Type B pancreatic cell (in vitro differentiated cells): ENCODE data around the gene FNDC11. TPM values are rescaled to one million over a fixed set of nuclear protein-coding genes. Genes with fewer than 3 reads are reported as not detected.
"Not testable (repeated sequence)": the region's sequence is repeated elsewhere in the genome, so short reads cannot be mapped to it uniquely, and the experiment has no call there.

Experiments used
- DNase-seq: peaks from one replicate; pipeline ENCODE4 v3.0.0; 2021; ENCODE audit warnings: mixed read lengths; ENCODE audit not compliant: unreplicated experiment; ENCODE audit errors: extremely low spot score
- H3K27ac Mint-ChIP-seq: 2 replicates; pipeline ENCODE4 v1.8.0; 2021; ENCODE audit warnings: mild to moderate bottlenecking, mixed read lengths
- H3K27me3 Mint-ChIP-seq: 2 replicates; pipeline ENCODE4 v1.8.0; 2021; ENCODE audit warnings: mixed read lengths
- H3K36me3 Mint-ChIP-seq: 2 replicates; pipeline ENCODE4 v1.8.0; 2021; ENCODE audit warnings: mixed read lengths
- H3K4me1 Mint-ChIP-seq: one replicate; pipeline ENCODE4 v1.8.0; 2021; ENCODE audit warnings: mixed read lengths; ENCODE audit not compliant: unreplicated experiment
- H3K4me3 Mint-ChIP-seq: 2 replicates; pipeline ENCODE4 v1.8.0; 2021; ENCODE audit warnings: mild to moderate bottlenecking, mixed read lengths
- H3K9me3 Mint-ChIP-seq: 2 replicates; pipeline ENCODE4 v1.8.0; 2021; ENCODE audit warnings: mixed read lengths
- total RNA-seq: library from RNA; stranded (reverse); gene quantifications from 2 replicates; pipeline ENCODE4 v1.2.1, GENCODE V29; 2021; ENCODE audit warnings: low replicate concordance
- TF ChIP-seq, protein P1 (sequence below): fragments of 200-600 bp; sonication (generic); conservative IDR thresholded peaks from 2 replicates; pipeline ENCODE4 v1.5.0; 2021; ENCODE audit warnings: antibody characterized with exemption, mild to moderate bottlenecking

The FNDC11 gene
- total RNA-seq, 1 donor from 2014 or later = 1.4 TPM

DNA sequence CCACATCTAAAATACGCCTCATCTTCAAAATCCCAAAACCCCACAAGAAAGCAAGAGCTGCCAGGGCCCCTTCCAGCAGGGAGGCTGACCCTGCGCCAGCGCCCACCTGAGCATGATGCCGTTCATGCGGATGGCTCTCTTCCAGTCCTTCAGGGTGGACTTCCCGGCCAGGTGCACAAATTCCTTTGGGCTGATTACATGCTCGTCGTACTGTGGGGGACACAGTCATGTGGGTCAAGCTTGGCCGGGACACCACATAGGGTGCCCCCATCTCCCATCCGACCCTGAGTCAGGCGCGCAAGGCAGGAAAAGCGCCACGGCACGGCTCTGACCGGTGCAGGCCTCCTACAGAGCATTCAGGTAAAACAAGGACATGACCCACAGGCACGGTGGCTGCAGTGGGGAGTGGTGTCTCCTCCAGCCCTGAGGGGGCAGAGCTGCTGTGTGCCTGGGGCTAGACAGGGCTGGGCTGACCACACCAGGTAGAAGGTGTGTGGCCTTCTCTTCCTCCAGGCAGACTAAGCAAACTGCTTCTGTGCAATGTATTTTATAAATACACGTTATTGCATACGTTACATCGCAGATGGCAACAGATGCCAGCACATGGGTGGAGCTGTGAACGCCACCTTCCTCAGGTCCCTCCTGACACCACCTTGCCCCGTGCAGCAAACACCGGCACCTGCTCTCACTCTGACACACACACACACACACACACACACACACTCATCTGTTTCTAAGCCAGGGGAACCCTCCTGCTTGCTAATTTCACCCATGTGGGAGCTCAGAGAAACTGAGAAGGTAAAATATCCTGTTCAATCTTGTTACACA is 43.9 kb downstream of the FNDC11 start:
- Mint-ChIP-seq H3K27ac (no peak overlapping the region), H3K4me1 (no peaks in the 10 kb centered on the region), H3K36me3 (peaks cover 13% of the 10 kb centered on the region), H3K27me3 (no peaks in the 10 kb centered on the region), H3K9me3 (no peaks in the 10 kb centered on the region), H3K4me3 (no peak overlapping the region)
- TF ChIP-seq, protein P1, sequence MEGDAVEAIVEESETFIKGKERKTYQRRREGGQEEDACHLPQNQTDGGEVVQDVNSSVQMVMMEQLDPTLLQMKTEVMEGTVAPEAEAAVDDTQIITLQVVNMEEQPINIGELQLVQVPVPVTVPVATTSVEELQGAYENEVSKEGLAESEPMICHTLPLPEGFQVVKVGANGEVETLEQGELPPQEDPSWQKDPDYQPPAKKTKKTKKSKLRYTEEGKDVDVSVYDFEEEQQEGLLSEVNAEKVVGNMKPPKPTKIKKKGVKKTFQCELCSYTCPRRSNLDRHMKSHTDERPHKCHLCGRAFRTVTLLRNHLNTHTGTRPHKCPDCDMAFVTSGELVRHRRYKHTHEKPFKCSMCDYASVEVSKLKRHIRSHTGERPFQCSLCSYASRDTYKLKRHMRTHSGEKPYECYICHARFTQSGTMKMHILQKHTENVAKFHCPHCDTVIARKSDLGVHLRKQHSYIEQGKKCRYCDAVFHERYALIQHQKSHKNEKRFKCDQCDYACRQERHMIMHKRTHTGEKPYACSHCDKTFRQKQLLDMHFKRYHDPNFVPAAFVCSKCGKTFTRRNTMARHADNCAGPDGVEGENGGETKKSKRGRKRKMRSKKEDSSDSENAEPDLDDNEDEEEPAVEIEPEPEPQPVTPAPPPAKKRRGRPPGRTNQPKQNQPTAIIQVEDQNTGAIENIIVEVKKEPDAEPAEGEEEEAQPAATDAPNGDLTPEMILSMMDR = no peak
- no peak for DNase-seq

DNA sequence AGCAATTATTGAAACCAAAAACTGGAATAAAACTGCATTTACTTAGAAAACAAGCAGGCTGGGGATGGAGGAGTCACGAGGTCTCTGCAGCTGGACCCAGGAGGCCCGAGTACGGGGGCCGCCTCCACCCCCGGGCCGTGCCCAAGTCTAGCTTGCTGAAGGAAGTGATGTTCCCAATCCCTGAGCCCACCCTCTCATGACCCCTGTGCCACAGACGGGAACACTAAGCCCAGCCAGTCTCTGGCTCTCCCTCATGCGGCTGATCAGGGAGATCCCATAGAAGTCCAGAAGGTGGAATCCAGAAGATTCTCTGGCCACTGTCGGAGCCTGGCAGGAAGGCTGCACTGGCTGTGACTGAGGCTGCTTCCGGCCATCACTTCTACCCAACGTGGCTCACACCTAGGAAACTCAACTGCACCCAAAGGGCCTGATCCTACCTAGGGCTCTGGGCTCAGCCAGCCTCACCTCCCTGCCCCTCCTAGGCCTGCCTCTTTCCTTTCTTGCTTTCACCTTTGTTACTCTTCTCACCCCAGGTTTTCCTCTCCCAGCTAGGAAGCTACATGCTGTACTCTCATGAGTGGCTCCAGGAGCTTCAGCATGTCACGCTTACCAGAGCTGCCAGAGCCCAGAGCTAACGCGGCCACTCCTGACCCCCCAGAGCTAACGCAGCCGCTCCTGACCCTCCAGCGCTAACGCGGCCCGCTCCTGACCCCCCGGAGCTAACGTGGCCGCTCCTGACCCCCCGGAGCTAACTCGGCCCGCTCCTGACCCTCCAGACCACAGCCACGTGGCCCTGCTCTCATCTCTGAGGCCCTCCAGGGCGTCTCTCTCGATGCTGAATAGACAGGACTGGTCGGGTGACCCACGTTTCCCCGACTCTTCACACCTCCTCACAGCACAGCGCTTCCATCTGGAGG is 44.8 kb downstream of the FNDC11 start:
- Mint-ChIP-seq H3K4me1 (no peaks in the 10 kb centered on the region), H3K27ac (no peak overlapping the region), H3K4me3 (no peak overlapping the region), H3K36me3 (peaks cover 12% of the 10 kb centered on the region), H3K27me3 (no peaks in the 10 kb centered on the region), H3K9me3 (no peaks in the 10 kb centered on the region)
- no peak for DNase-seq
- TF ChIP-seq, protein P1 = no peak

GRCh38 chr20:63599396-63600050 is 45.6 kb downstream of the FNDC11 start:
- no peak for DNase-seq
- H3K36me3 Mint-ChIP-seq = peaks cover 12% of the 10 kb centered on the region
- H3K4me1 Mint-ChIP-seq = no peaks in the 10 kb centered on the region
- TF ChIP-seq, protein P1 = no peak
- H3K27me3 Mint-ChIP-seq = no peaks in the 10 kb centered on the region
- no peak overlapping the region for H3K27ac Mint-ChIP-seq
- H3K4me3 Mint-ChIP-seq = no peak overlapping the region
- no peaks in the 10 kb centered on the region for H3K9me3 Mint-ChIP-seq

GRCh38 chr20:63601679-63602078 is 47.7 kb downstream of the FNDC11 start:
- not testable (repeated sequence) for H3K9me3 Mint-ChIP-seq, DNase-seq, H3K4me1 Mint-ChIP-seq, H3K27me3 Mint-ChIP-seq, H3K4me3 Mint-ChIP-seq, H3K27ac Mint-ChIP-seq
- H3K36me3 Mint-ChIP-seq = peaks cover 12% of the 10 kb centered on the region

GRCh38 chr20:63602321-63602720 is 48.4 kb downstream of the FNDC11 start:
- Mint-ChIP-seq H3K4me3 (no peak overlapping the region), H3K36me3 (peaks cover 12% of the 10 kb centered on the region), H3K4me1 (no peaks in the 10 kb centered on the region), H3K27me3 (no peaks in the 10 kb centered on the region), H3K9me3 (no peaks in the 10 kb centered on the region), H3K27ac (no peak overlapping the region)
- no peak for DNase-seq
- TF ChIP-seq, protein P1 = no peak

Other genes with a start within 250 kb of the FNDC11 start
- 1.8 and 9.1 TPM in 2 replicates for gene CHRNA4, start 192.8 kb upstream of the FNDC11 start, total RNA-seq
- gene KCNQ2, start 81.5 kb upstream of the FNDC11 start, total RNA-seq = 4.4 and 47.3 TPM in 2 replicates
- 20.5 and 30.2 TPM in 2 replicates for gene EEF1A2, start 55.1 kb upstream of the FNDC11 start, total RNA-seq
- gene PPDPF, start 33.4 kb upstream of the FNDC11 start, total RNA-seq = 280 and 422 TPM in 2 replicates
- 0.12 and 0.21 TPM in 2 replicates for gene PTK6, start 16.8 kb upstream of the FNDC11 start, total RNA-seq
- not detected in 2 replicates for gene SRMS, start 6.4 kb upstream of the FNDC11 start, total RNA-seq
- gene HELZ2, start 20.1 kb downstream of the FNDC11 start, total RNA-seq = 24.2 and 43.1 TPM in 2 replicates
- gene GMEB2, start 72.9 kb downstream of the FNDC11 start, total RNA-seq = 11.9 and 13.9 TPM in 2 replicates
- gene STMN3, start 99.3 kb downstream of the FNDC11 start, total RNA-seq = 38.9 and 40.8 TPM in 2 replicates
- 20.7 and 39.2 TPM in 2 replicates for gene RTEL1, start 104.2 kb downstream of the FNDC11 start, total RNA-seq
- gene TNFRSF6B, start 142.5 kb downstream of the FNDC11 start, total RNA-seq = not detected in 2 replicates
- 37.2 and 45.0 TPM in 2 replicates for gene ARFRP1, start 153.8 kb downstream of the FNDC11 start, total RNA-seq
- 28.7 and 32.8 TPM in 2 replicates for gene ZGPAT, start 153.9 kb downstream of the FNDC11 start, total RNA-seq
- gene LIME1, start 182.5 kb downstream of the FNDC11 start, total RNA-seq = 6.3 and 11.3 TPM in 2 replicates
- 52.6 and 75.6 TPM in 2 replicates for gene SLC2A4RG, start 185.6 kb downstream of the FNDC11 start, total RNA-seq